GM12874 (cell line): ENCODE results near the gene GIPC3.

Source experiments
- CTCF ChIP-seq: IDR thresholded peaks from 2 replicates; pipeline ENCODE4 v1.5.1; 2011; ENCODE audit warnings: low read depth, mild to moderate bottlenecking, control low read depth, low read length, moderate library complexity; ENCODE audit not compliant: insufficient read depth

GIPC3 gene

GRCh38 chr19:3636962-3637361, 51.7 kb downstream of the GIPC3 start:
- TF ChIP-seq CTCF: no peak

DNA sequence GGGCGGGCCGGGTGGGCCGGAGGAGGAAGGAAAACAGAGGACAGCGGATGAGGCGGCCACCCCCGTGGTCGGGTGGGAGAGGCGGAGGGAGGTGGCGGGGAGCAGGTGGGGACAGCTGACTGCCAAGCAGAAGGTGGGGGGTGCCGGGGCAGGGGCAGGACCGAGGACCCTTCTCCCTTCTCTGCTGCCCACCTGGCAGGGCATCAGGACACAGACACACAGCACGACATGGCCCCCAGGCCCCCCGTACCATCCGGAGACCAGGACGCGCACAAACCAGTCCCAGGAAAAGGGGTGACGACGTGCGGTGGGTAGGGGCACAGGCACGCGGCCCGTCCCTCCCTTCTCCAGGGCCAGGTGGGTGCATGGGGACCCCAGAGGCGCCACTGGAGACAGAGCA, 52.3 kb downstream of the GIPC3 start:
- no peak for TF ChIP-seq CTCF

- TF ChIP-seq CTCF: no peak
Measured at GRCh38 chr19:3638208-3639193, 53.2 kb downstream of the GIPC3 start.

DNA sequence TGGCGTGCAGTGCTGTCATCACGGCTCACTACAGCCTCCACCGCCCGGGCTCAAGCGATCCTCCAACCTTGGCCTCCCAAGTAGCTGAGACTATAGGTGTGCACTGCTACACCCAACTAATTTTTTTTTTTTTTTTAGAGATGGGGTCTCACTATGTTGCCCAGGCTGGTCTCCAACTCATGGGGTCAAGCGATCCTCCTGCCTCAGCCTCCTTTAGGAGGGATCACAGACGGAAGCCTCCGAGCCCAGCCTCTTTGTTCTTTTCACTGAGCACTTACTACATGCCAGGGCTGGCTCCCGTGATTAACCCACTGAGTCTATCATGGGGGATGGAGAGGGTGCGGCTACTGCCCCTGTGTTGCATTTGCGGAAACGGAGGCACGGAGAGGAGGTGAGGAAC, 54.2 kb downstream of the GIPC3 start:
- no peak for TF ChIP-seq CTCF

DNA sequence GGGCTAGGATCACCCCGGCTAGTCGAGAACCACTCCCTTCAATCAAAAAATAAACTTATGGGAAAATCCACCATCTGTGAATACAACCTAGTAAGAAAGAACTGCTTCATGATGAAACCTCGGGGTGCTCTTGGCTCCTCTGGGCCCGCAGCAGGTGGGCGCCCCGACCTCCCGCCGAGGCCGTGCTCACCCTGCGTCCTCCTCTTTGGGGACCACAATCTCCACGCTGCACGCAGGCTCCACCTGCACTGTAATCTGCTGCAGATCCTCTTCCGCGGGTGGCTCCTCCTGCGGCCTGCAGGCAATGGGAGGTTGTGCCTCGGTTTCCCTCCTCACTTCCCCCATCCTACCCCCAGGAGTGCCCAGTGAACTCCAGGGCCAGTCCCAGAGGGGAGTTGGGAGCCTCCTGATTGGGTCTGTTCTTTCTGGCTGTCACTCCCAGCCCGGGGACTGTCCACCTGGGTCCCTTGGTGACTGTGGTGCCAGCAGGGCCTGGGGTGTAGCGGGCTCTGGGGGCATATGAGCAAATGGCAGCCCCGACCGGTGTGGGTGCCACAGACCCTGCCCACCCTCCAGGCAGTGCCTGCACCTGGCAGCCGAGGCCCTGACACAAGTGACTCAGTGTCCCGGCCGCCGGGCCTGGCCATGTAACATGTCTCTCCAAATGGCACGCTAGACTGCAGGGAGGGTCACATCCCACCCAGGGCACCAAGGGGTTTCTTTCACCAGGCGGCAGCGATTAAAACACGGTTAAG, 56.4 kb downstream of the GIPC3 start:
- no peak for TF ChIP-seq CTCF

DNA sequence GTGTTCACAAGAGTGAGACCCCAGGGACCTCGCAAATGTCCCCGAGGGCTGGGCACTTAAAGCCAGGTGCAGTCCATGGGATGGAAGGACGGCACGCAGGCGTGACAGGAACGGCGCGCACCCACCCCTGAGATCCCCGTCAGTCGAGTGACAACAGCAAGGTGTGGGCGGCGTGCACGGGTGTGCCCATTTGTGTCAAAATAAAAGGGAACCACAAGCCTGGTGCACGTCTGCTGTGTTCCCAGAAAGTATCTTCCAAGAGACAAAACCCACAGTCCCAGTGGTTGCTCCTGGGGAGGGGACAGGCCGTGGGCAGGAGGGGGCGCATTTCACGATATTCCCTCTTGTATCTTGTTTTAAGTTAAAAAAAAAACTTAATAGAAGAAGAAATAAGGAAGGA, 57.0 kb downstream of the GIPC3 start:
- TF ChIP-seq CTCF: no peak
